Activated T-helper 1 cell treated with anti-CD3 and anti-CD28 coated beads, Interleukin-12 subunit alpha, Interleukin-12 subunit beta, Interleukin-2, Interleukin-4 antibody, amounts not matched to agents 30 ng/mL and 10 ng/mL and 1 ng/mL, durations not matched to agents 14 hours and 24 hours and 36 hours (primary cell): ENCODE data around the gene MSTO1. TPM values are rescaled to one million over a fixed set of nuclear protein-coding genes. Genes with fewer than 3 reads are reported as not detected.
"Not testable (repeated sequence)": the region's sequence is repeated elsewhere in the genome, so short reads cannot be mapped to it uniquely, and the experiment has no call there.

Experiments
- DNase-seq: peaks from one replicate; pipeline ENCODE4 v3.0.0; 2021; ENCODE audit warnings: low spot score
- H3K27ac Mint-ChIP-seq: one replicate; pipeline ENCODE4 v1.8.0; 2021; ENCODE audit warnings: mild to moderate bottlenecking, mixed read lengths
- H3K27me3 Mint-ChIP-seq: one replicate; pipeline ENCODE4 v1.8.0; 2022; ENCODE audit warnings: mild to moderate bottlenecking, moderate library complexity, mixed read lengths; ENCODE audit not compliant: insufficient read depth
- H3K36me3 Mint-ChIP-seq: one replicate; pipeline ENCODE4 v1.8.0; 2021; ENCODE audit warnings: low read depth, mixed read lengths
- H3K4me1 Mint-ChIP-seq: one replicate; pipeline ENCODE4 v1.8.0; 2021; ENCODE audit warnings: low read depth, mixed read lengths
- H3K4me3 Mint-ChIP-seq: one replicate; pipeline ENCODE4 v1.8.0; 2021; ENCODE audit warnings: mild to moderate bottlenecking, moderate library complexity, mixed read lengths
- H3K9me3 Mint-ChIP-seq: one replicate; pipeline ENCODE4 v1.8.0; 2021; ENCODE audit warnings: mixed read lengths
- intact Hi-C: fragments of 100-400 bp; cut with micrococcal nuclease; formaldehyde crosslinking; loops from one replicate; pipeline ENCODE4 v1.15.1; 2024
- total RNA-seq: library from RNA; stranded (reverse); gene quantifications from 2 replicates; pipeline ENCODE4 v1.2.3, GENCODE V29; 2022

The MSTO1 gene
- total RNA-seq, result 102 and 109 TPM in 2 replicates

DNA sequence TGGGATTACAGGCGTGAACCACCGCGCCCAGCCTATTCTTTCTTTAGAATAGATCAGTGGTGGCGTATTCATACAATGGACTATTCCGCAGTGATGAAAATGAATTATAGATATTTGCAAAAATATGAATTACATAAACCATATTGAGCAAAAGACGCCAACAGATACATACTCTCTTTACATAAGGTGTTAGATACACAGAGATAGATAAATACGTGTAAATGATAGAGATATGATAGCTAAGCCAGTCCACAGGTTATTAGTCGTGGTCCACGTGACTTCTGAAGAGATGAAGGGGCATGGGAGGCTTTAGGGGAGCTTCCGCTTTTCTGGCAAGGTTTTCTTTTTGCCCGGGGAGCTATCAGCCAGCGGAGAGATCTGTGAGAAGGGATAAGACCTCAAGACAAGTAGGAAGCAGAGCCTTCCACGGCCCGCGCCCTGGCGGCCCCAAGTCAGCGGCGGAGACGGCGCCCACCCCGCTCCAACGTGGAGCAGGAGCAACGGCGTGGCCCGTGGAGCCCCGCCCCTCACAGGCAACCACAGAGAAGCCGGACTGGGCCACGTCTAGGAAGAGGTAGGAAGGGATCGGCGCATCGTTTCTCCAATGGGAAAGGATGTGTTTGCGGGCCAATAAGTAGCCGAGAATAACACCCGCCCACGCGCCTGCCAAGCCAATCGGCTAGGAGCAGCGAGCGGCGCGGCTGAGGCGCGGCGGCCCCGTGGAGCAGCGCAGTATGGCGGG is at the start of gene MSTO1:
Gene MSTO1 (plus strand): TSS at position 704 of the 742 bp plus-strand sequence. CDS start 31 bp downstream, at position 735.
- DNase-seq, result peak; percentile 93
- intact Hi-C loops, result no loop called here
- peaks cover 7% of the 10 kb centered on the region for H3K27me3 Mint-ChIP-seq

GRCh38 chr1:155561779-155562580 is 48.0 kb upstream of the MSTO1 start:
- peaks cover 27% of the 10 kb centered on the region for H3K4me1 Mint-ChIP-seq
- intact Hi-C loops, result loop anchor here (2.0 to 10.0 kb wide), 4 partner anchors 47 to 370 kb away; no protein-coding TSS in a partner anchor
- H3K4me3 Mint-ChIP-seq, result peak overlapping the region; percentile 96
- H3K27ac Mint-ChIP-seq, result peak overlapping the region; percentile 99
- not testable (repeated sequence) for H3K9me3 Mint-ChIP-seq, H3K27me3 Mint-ChIP-seq
- H3K36me3 Mint-ChIP-seq, result peaks cover 16% of the 10 kb centered on the region
- peak; percentile 45 for DNase-seq

More for the DNA sequence above, at the start of gene MSTO1:
- Mint-ChIP-seq H3K4me1 (peaks cover 10% of the 10 kb centered on the region), H3K9me3 (no peaks in the 10 kb centered on the region), H3K4me3 (peak within 1 kb of the TSS; percentile 91), H3K27ac (peak within 1 kb of the TSS; percentile 90), H3K36me3 (peaks cover 11% of the 10 kb centered on the region)

DNA sequence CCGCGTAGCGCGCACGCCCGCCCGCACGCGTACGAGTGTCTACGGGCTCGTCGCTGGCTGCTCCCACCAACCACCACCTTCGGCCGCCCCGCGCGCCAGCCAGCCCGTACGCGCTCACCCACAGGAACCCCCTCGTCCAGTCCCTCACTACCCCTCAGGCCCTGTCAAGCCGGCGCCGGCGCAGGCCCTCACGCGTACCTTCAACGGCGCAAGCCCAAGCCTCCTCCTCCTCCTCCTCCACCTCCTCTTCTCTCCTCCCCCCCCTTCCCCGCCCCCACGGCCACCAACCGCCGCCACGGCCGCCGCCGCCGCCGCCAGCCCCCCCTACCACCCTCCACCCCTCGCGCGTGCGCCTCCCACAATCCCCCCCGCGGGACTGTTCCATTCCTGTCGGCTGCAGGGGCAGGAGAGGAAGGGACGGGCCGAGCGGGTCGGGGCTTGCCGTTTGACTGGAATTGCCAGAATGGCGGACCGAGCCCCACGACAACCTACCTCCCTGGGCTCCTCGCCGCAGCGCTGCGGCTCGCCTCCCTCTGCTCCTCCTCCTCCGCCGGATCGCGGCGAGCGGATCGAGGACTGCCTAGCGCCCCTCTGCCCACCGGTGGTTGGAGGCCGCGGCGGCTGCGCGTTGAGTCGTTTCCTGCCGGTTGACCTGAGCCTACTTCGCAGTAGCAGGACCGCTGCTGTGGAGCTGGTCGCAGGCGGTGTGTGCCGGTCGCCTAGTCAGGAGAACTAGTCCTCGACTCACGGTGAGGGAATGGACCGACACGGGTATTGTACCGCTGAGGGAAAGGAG is 47.2 kb upstream of the MSTO1 start, which contains the start of gene ASH1L:
Gene ASH1L (minus strand): TSS at position 223 of the 796 bp plus-strand sequence. CDS start 41,284 bp downstream, outside the sequence.
- H3K4me3 Mint-ChIP-seq, result peak within 1 kb of the TSS; percentile 96
- intact Hi-C loops, result loop anchor here (1.0 to 10.0 kb wide), 6 partner anchors 26 to 370 kb away; no protein-coding TSS in a partner anchor
- H3K36me3 Mint-ChIP-seq, result peaks cover 16% of the 10 kb centered on the region
- H3K9me3 Mint-ChIP-seq, result no peaks in the 10 kb centered on the region
- H3K27me3 Mint-ChIP-seq, result no peaks in the 10 kb centered on the region
- peak; percentile 85 for DNase-seq
- peak within 1 kb of the TSS; percentile 99 for H3K27ac Mint-ChIP-seq
- H3K4me1 Mint-ChIP-seq, result peaks cover 24% of the 10 kb centered on the region

- not testable (repeated sequence) for H3K9me3 Mint-ChIP-seq, DNase-seq, H3K27me3 Mint-ChIP-seq
- peaks cover 22% of the 10 kb centered on the region for H3K4me1 Mint-ChIP-seq
- H3K4me3 Mint-ChIP-seq, result peak overlapping the region; percentile 96
- peak overlapping the region; percentile 99 for H3K27ac Mint-ChIP-seq
- intact Hi-C loops, result loop anchor here (1.0 to 10.0 kb wide), 6 partner anchors 27 to 371 kb away; no protein-coding TSS in a partner anchor
- H3K36me3 Mint-ChIP-seq, result peaks cover 16% of the 10 kb centered on the region
These were observed 46.5 kb upstream of the MSTO1 start for GRCh38 chr1:155563377-155564022.

DNA sequence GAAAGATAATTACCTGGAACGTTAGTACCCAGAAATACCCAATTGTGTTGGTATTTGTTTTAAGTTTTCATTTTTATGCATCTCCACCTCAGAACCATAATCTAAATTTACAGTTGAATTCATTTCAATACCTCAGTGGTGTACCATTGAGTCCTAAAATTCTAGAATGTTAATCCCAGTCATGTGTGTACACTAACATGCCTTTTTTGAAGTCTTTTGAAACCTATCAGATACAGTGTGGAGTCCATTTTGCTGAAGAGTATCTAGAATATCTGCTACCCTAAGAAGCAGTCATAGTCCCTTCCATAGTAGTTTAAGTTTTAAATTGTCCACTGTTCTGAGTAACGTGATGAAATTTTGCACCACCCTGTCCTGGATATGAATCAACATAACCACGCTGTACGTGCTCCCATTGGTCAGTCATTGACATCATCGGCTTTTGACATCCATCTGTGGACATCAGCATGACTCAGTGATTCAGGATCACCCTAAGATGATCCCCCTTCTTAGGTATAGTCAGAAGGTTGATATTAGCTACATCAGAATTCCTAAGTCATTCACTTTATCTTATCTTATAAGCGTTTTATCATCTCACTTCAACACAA is 39.9 kb upstream of the MSTO1 start:
- H3K27ac Mint-ChIP-seq, result no peak overlapping the region
- H3K27me3 Mint-ChIP-seq, result no peaks in the 10 kb centered on the region
- peaks cover 11% of the 10 kb centered on the region for H3K36me3 Mint-ChIP-seq
- peaks cover 7% of the 10 kb centered on the region for H3K4me1 Mint-ChIP-seq
- DNase-seq, result no peak
- no peak overlapping the region for H3K4me3 Mint-ChIP-seq
- H3K9me3 Mint-ChIP-seq, result no peaks in the 10 kb centered on the region
- intact Hi-C loops, result loop anchor here (10.0 kb wide), 1 partner anchor 55 kb away; no protein-coding TSS in a partner anchor

- H3K36me3 Mint-ChIP-seq, result peaks cover 11% of the 10 kb centered on the region
- intact Hi-C loops, result no loop called here
- H3K27me3 Mint-ChIP-seq, result no peaks in the 10 kb centered on the region
- H3K27ac Mint-ChIP-seq, result no peak overlapping the region
- DNase-seq, result no peak
- H3K4me1 Mint-ChIP-seq, result peaks cover 10% of the 10 kb centered on the region
- H3K4me3 Mint-ChIP-seq, result no peak overlapping the region
- H3K9me3 Mint-ChIP-seq, result no peaks in the 10 kb centered on the region
These were observed 39.4 kb upstream of the MSTO1 start for GRCh38 chr1:155570593-155570990.

DNA sequence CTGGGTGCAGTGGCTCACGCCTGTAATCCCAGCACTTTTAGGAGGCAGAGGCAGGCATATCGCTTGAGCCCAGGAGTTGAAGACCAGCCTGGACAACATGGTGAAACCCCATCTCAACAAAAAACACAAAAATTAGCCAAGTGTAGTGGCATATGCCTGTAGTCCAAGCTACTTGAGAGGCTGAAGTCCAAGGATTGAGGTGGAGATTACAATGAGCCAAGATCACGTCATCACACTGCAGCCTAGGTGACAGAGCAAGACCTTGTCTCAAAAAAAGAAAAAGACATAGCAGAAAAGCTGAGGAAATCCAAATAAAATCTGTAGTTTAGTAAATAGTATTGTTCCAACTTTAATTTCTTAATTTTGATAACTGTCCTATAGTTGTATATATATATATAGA is 35.9 kb upstream of the MSTO1 start:
- Mint-ChIP-seq H3K4me3 (no peak overlapping the region), H3K27ac (no peak overlapping the region), H3K9me3 (no peaks in the 10 kb centered on the region), H3K4me1 (peaks cover 10% of the 10 kb centered on the region), H3K27me3 (no peaks in the 10 kb centered on the region), H3K36me3 (peaks cover 6% of the 10 kb centered on the region)
- DNase-seq, result no peak
- intact Hi-C loops, result no loop called here

DNA sequence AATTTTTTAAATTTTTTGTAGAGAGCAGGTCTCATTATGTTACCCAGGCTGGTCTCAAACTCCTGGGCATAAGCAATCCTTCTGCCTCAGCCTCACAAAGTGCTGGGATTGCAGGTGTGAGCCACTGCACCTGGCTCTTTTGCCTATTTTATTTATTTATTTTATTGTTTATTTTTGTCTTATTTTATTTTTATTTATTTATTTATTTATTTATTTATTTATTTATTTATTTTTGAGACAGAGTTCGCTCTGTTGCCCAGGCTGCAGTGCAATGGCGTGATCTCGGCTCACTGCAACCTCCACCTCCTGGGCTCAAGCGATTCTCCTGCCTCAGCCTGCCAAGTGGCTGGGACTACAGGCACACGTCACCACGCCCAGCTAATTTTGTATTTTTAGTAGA is 34.4 kb upstream of the MSTO1 start:
- H3K27ac Mint-ChIP-seq, intact Hi-C loops, DNase-seq, H3K4me3 Mint-ChIP-seq, H3K9me3 Mint-ChIP-seq, H3K4me1 Mint-ChIP-seq, H3K27me3 Mint-ChIP-seq, H3K36me3 Mint-ChIP-seq: not testable (repeated sequence)

GRCh38 chr1:155583846-155584245 is 26.2 kb upstream of the MSTO1 start:
- H3K36me3 Mint-ChIP-seq, H3K9me3 Mint-ChIP-seq, intact Hi-C loops, DNase-seq, H3K27me3 Mint-ChIP-seq, H3K4me3 Mint-ChIP-seq, H3K27ac Mint-ChIP-seq, H3K4me1 Mint-ChIP-seq: not testable (repeated sequence)

GRCh38 chr1:155589282-155589681 is 20.7 kb upstream of the MSTO1 start:
- intact Hi-C loops, DNase-seq, H3K4me1 Mint-ChIP-seq, H3K27me3 Mint-ChIP-seq, H3K9me3 Mint-ChIP-seq, H3K4me3 Mint-ChIP-seq, H3K27ac Mint-ChIP-seq, H3K36me3 Mint-ChIP-seq: not testable (repeated sequence)

- H3K36me3 Mint-ChIP-seq, H3K4me3 Mint-ChIP-seq, H3K9me3 Mint-ChIP-seq, H3K27me3 Mint-ChIP-seq, H3K27ac Mint-ChIP-seq, DNase-seq, H3K4me1 Mint-ChIP-seq: not testable (repeated sequence)
- intact Hi-C loops, result loop anchor here (1.0 kb wide), 2 partner anchors 267 to 312 kb away; no protein-coding TSS in a partner anchor
These were observed 19.3 kb upstream of the MSTO1 start for GRCh38 chr1:155590516-155591247.
